Mononuclear cell (primary cell): ENCODE measurements around the gene TAF3. TPM values are rescaled to one million over a fixed set of nuclear protein-coding genes. Genes with fewer than 3 reads are reported as not detected.

Experiments used
- H3K27me3 ChIP-seq: 2 replicates; pipeline ENCODE4 v1.6.0; 2011; ENCODE audit warnings: low read length, control low read depth; ENCODE audit not compliant: insufficient read depth
- H3K4me1 ChIP-seq: 2 replicates; pipeline ENCODE4 v1.5.1; 2011; ENCODE audit warnings: mild to moderate bottlenecking, low read length, control low read depth; ENCODE audit not compliant: insufficient read depth
- H3K4me3 ChIP-seq: 2 replicates; pipeline ENCODE4 v1.5.1; 2011; ENCODE audit warnings: mild to moderate bottlenecking, low read length, moderate library complexity
- H3K9me3 ChIP-seq: 2 replicates; pipeline ENCODE4 v1.5.1; 2011; ENCODE audit warnings: low read depth, mild to moderate bottlenecking, control low read depth, low read length
- total RNA-seq: library from RNA; depleted of rRNA; stranded (reverse); fragments of >200 nt; gene quantifications from one replicate; pipeline ENCODE4 v1.2.3, GENCODE V29; 2012

TAF3 gene
- total RNA-seq, 1 donor, result 6.7 TPM

DNA sequence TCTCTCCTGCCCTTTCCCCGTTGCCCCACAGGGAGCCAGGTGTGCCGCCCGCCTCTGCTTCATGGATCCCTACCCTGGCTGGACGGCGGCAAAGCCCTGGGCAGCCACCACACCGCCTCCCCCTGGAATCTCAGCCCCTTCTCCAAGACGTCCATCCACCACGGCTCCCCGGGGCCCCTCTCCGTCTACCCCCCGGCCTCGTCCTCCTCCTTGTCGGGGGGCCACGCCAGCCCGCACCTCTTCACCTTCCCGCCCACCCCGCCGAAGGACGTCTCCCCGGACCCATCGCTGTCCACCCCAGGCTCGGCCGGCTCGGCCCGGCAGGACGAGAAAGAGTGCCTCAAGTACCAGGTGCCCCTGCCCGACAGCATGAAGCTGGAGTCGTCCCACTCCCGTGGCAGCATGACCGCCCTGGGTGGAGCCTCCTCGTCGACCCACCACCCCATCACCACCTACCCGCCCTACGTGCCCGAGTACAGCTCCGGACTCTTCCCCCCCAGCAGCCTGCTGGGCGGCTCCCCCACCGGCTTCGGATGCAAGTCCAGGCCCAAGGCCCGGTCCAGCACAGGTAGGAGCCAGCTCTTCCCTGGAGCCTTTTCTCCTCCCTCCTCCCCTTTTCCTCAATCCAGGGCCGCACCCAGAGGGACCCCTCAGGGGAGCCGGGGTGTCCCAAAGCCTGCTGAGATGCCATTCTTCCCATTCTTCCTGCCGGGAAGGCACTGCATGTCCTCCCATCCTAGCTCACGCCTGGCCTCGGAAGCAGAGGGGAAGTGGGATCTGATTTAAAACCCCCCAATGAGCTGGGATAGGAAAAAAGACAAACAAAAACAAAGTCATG lies 240.2 kb downstream of the TAF3 start:
- Histone ChIP-seq H3K4me1 (peaks cover 76% of the 10 kb centered on the region), H3K27me3 (peaks cover 58% of the 10 kb centered on the region)

GRCh38 chr10:8059191-8059936 lies 241.1 kb downstream of the TAF3 start:
- H3K4me1 ChIP-seq, result peaks cover 68% of the 10 kb centered on the region
- peaks cover 51% of the 10 kb centered on the region for H3K27me3 ChIP-seq
- no peaks in the 10 kb centered on the region for H3K9me3 ChIP-seq
- H3K4me3 ChIP-seq, result peak overlapping the region; percentile 21

More for the DNA sequence above, 240.2 kb downstream of the TAF3 start:
- Histone ChIP-seq H3K9me3 (no peaks in the 10 kb centered on the region), H3K4me3 (peak overlapping the region; percentile 57)

DNA sequence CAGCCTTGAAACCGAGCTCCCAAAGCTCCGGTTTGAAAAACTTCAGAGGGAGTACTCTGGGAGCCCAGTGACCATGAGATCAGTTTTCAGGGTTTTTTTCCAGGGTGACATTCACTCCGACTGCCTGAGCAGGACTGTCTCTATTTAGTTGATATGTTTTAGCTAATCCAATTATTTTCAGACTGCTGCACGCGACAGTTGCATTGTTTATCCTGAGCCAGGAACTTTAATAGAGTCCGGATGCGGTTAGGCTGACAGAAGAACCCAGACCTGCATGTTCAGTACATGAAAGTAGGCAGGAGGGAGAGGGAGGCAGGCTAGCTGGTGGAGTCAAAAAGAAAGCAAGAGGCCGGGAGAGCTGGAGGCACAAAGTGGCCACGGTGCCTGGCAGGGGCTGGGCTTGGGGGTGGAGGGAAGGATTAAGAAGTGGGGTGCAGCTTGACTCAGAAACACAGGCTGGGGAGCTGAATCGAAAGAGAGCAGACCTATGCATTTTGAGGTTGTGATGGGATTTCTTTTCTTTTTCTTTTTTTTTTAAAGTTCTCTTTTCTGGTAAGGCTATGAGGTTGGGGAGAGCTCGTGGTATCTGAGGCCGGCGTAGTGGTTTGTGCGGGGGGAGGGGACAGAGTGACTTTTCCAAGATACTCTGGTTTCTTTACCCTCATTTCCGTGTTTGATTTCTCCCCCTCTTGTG lies 241.9 kb downstream of the TAF3 start:
- H3K4me1 ChIP-seq, result peaks cover 63% of the 10 kb centered on the region
- H3K27me3 ChIP-seq, result peaks cover 45% of the 10 kb centered on the region
- peak overlapping the region; percentile 29 for H3K4me3 ChIP-seq
- H3K9me3 ChIP-seq, result no peaks in the 10 kb centered on the region

GRCh38 chr10:8060704-8061121 lies 242.4 kb downstream of the TAF3 start:
- Histone ChIP-seq H3K4me1 (peaks cover 64% of the 10 kb centered on the region), H3K9me3 (no peaks in the 10 kb centered on the region), H3K4me3 (peak overlapping the region; percentile 29), H3K27me3 (peaks cover 41% of the 10 kb centered on the region)

GRCh38 chr10:8061274-8062211 lies 243.2 kb downstream of the TAF3 start:
- H3K27me3 ChIP-seq, result peaks cover 40% of the 10 kb centered on the region
- peaks cover 61% of the 10 kb centered on the region for H3K4me1 ChIP-seq
- H3K4me3 ChIP-seq, result no peak overlapping the region
- H3K9me3 ChIP-seq, result no peaks in the 10 kb centered on the region

- no peaks in the 10 kb centered on the region for H3K9me3 ChIP-seq
- peaks cover 52% of the 10 kb centered on the region for H3K4me1 ChIP-seq
- H3K4me3 ChIP-seq, result no peak overlapping the region
- H3K27me3 ChIP-seq, result peaks cover 25% of the 10 kb centered on the region
Observed at GRCh38 chr10:8063128-8063908, 245.0 kb downstream of the TAF3 start.

DNA sequence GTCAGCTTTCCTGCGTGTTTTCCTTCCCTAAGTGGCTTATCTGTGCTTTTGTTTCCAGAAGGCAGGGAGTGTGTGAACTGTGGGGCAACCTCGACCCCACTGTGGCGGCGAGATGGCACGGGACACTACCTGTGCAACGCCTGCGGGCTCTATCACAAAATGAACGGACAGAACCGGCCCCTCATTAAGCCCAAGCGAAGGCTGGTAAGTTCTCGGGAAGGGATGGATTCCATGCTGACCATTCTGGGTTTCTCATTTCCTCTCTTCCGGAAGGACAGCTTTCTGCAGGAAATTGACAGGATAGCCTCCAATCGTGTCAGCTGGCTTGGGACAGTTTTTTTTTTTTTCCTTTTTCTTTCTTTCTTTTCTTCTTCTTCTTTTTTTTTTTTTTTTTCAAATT lies 245.6 kb downstream of the TAF3 start:
- peaks cover 25% of the 10 kb centered on the region for H3K27me3 ChIP-seq
- H3K4me1 ChIP-seq, result peaks cover 52% of the 10 kb centered on the region
- no peaks in the 10 kb centered on the region for H3K9me3 ChIP-seq
- no peak overlapping the region for H3K4me3 ChIP-seq

GRCh38 chr10:8064436-8064835 lies 246.1 kb downstream of the TAF3 start:
- no peak overlapping the region for H3K4me3 ChIP-seq

DNA sequence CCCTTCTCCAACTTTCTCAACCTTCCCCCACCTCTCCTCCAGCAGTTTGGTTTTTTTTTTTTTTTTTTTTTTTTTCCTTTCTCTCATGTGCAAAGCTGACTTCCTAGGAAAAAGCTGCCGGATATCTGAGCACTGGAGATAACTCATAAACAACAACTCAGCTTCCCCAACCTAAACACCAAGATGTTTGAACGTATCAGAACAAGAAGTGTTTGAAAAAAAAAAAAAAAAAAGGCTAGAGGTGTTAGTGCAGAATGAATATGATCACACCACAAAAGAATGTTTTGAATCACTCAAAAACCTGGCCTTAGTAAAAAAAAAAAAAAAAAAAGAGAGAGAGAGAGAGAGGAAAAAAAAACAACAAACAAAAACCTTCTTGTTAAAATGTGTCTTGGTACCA lies 247.3 kb downstream of the TAF3 start:
- peaks cover 12% of the 10 kb centered on the region for H3K27me3 ChIP-seq
- H3K4me3 ChIP-seq, result no peak overlapping the region
- H3K4me1 ChIP-seq, result peaks cover 39% of the 10 kb centered on the region
- no peaks in the 10 kb centered on the region for H3K9me3 ChIP-seq

More at GRCh38 chr10:8064436-8064835, 246.1 kb downstream of the TAF3 start:
- H3K9me3 ChIP-seq, result no peaks in the 10 kb centered on the region
- H3K27me3 ChIP-seq, result peaks cover 22% of the 10 kb centered on the region
- H3K4me1 ChIP-seq, result peaks cover 51% of the 10 kb centered on the region

GRCh38 chr10:8066124-8066523 lies 247.8 kb downstream of the TAF3 start:
- Histone ChIP-seq H3K4me3 (no peak overlapping the region), H3K27me3 (peaks cover 7% of the 10 kb centered on the region), H3K9me3 (no peaks in the 10 kb centered on the region), H3K4me1 (peaks cover 34% of the 10 kb centered on the region)

Other genes with a start within 250 kb of the TAF3 start
- 0.10 TPM for gene ITIH5, start 151.5 kb upstream of the TAF3 start, total RNA-seq
- gene ITIH2, start 115.2 kb upstream of the TAF3 start, total RNA-seq, result not detected
- gene KIN, start 30.5 kb upstream of the TAF3 start, total RNA-seq, result 7.9 TPM
- gene ATP5F1C, start 30.3 kb upstream of the TAF3 start, total RNA-seq, result 303 TPM
- gene GATA3, start 236.2 kb downstream of the TAF3 start, total RNA-seq, result 7.3 TPM